Ishikawa (cell line): ENCODE results near the gene MAP1B.

Experiments
- CEBPB ChIP-seq: IDR thresholded peaks from 2 replicates; pipeline ENCODE4 v1.6.1; 2012
- CREB1 ChIP-seq: IDR thresholded peaks from 2 replicates; pipeline ENCODE4 v1.6.1; 2012; ENCODE audit warnings: low read depth
- EGR1 ChIP-seq: IDR thresholded peaks from 2 replicates; pipeline ENCODE4 v1.6.1; 2012
- EP300 ChIP-seq: IDR thresholded peaks from 2 replicates; pipeline ENCODE4 v1.6.1; 2012; ENCODE audit warnings: borderline replicate concordance
- FOXM1 ChIP-seq: IDR thresholded peaks from 2 replicates; pipeline ENCODE4 v1.6.1; 2012; ENCODE audit warnings: low read depth, borderline replicate concordance
- NFIC ChIP-seq: IDR thresholded peaks from 2 replicates; pipeline ENCODE4 v1.6.1; 2012
- RAD21 ChIP-seq: IDR thresholded peaks from 2 replicates; pipeline ENCODE4 v1.6.1; 2012; ENCODE audit warnings: low read depth
- TAF1 ChIP-seq: IDR thresholded peaks from 2 replicates; pipeline ENCODE4 v1.6.1; 2012; ENCODE audit warnings: low read depth, mild to moderate bottlenecking
- TCF12 ChIP-seq: IDR thresholded peaks from 2 replicates; pipeline ENCODE4 v1.6.1; 2012; ENCODE audit warnings: low read depth
- TEAD4 ChIP-seq: IDR thresholded peaks from 2 replicates; pipeline ENCODE4 v1.6.1; 2012
- YY1 ChIP-seq: IDR thresholded peaks from 2 replicates; pipeline ENCODE4 v1.6.1; 2012; ENCODE audit warnings: low read depth
- ZBTB7A ChIP-seq: IDR thresholded peaks from 2 replicates; pipeline ENCODE4 v1.6.1; 2012; ENCODE audit warnings: low read depth
- TF ChIP-seq, protein P1 (sequence below): IDR thresholded peaks from 2 replicates; pipeline ENCODE4 v1.6.1; 2012
- TF ChIP-seq, protein P2 (sequence below): IDR thresholded peaks from 2 replicates; pipeline ENCODE4 v1.6.1; 2012
- TF ChIP-seq, protein P3 (sequence below): IDR thresholded peaks from 2 replicates; pipeline ENCODE4 v1.6.1; 2012; ENCODE audit warnings: low read depth, mild to moderate bottlenecking

Gene MAP1B

DNA sequence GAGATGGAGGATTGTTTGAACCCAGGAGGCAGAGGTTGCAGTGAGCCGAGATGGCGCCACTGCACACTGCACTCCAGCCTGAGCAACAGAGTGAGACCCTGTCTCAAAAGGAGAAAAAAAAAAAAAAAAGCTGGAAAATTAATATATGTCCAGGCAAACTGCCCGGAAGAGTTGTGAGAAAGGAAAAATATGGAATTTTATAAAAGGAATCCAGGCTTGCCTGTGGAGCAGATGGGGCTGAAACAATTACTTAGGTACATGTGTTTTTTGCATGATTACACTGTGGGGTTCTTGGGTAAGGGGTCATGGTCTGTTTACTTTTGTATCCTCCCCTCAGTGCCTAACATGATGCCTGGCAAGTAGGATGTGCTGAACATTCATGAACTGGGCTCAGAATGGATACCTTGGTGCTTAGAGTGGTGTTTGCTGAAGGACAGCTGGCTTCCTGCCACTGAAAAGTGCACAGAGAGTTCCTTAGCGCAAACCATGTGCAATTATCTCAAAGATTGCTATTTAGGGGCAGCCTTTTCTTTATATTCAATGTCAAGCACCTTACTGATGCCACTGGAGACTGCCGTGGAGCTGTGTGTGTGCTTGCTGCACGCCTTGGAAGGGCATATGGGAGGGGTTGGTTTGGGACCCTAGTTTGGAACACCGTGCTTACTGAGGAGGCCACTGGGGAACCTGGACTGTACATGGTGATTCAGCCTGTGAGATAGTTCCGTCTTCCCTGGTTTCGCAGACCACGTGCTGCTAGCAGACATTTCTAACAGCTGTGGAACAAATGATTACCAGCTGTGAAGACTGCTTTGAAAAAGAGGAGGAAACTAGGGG lies 78.4 kb downstream of the MAP1B start:
- TF ChIP-seq TCF12 (no peak), RAD21 (no peak), CEBPB (no peak), TEAD4 (no peak), NFIC (no peak)
- TF ChIP-seq, protein P1, sequence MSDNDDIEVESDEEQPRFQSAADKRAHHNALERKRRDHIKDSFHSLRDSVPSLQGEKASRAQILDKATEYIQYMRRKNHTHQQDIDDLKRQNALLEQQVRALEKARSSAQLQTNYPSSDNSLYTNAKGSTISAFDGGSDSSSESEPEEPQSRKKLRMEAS, result no peak

DNA sequence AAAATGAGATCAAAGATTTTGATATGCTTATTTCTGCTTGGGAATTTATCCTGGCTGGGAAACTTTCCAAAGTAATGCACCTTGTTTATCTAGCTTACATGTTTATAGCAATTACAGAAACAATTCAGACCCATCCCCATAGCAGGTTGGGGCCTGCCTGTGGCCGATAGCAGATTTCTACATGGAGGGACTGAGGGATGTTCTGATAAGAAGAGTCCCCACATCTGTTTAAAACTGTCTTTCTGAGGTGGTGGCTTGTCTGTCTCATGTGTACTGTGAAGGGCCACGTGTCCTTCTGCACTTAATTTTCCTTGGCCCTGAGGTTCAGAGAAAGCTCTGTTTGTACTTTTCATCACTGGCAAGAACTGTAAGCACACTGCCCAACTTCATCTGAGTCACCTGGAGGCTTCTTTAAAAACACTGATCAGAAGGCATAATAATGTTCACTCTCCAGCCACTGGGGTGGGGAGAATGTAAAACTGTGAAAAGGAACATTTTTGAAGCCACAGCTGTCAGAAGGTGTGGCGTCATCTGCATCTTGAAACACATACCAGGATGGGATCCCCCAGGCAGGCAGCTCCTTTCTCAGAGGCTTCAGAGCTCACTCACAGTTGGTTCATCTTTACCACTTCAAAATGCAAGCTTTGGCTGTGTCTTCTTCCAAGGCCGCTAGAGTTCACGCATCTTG lies 80.3 kb downstream of the MAP1B start:
- no peak for TF ChIP-seq FOXM1
- TF ChIP-seq EP300, result no peak
- TF ChIP-seq CEBPB, result no peak
- no peak for TF ChIP-seq TEAD4
- no peak for TF ChIP-seq TCF12
- TF ChIP-seq, protein P1, result no peak
- no peak for TF ChIP-seq EGR1
- TF ChIP-seq ZBTB7A, result no peak
- TF ChIP-seq NFIC, result no peak
- TF ChIP-seq, protein P2, sequence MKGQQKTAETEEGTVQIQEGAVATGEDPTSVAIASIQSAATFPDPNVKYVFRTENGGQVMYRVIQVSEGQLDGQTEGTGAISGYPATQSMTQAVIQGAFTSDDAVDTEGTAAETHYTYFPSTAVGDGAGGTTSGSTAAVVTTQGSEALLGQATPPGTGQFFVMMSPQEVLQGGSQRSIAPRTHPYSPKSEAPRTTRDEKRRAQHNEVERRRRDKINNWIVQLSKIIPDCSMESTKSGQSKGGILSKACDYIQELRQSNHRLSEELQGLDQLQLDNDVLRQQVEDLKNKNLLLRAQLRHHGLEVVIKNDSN, result no peak
- TF ChIP-seq YY1, result no peak
- no peak for TF ChIP-seq CREB1

DNA sequence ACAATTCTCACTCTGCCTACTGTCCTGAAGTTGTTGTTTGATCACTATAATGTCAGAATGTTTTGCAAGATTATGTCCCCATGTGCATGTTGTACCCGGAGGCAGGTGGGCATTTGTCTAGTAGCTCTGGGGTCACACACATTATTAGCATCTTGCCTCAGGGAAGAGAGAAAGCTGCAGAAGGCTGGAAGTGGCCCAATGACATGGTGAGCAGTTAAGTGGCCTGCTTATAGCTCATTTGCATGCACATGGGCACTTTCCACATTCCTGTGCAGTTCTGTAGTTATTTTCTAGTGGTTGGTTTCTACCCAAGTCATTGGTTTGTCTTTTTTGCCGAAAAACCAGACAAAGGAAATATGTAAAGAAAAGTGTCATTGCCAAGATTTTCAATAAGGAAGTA lies 80.9 kb downstream of the MAP1B start:
- TF ChIP-seq TEAD4 (no peak), NFIC (no peak), RAD21 (no peak)

DNA sequence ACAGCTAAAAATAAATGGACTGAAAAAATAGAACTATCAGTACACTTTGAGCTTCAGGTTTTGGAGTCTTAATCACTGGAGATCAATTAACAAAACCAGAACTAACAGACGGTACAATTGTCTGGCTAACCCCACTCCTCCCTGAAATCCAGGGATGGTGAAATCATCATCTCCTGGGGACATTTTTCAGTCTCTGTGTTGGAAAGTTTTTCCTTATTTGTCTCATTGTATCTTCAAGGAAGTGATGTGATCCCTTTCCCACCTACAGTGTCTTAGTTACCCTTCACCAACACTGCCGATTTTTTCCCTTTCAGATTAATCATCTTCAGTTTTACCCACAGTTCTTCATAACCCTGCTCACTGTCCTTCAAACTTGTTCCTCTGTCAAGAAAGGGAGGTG lies 81.9 kb downstream of the MAP1B start:
- TF ChIP-seq TCF12 (no peak), CEBPB (no peak), RAD21 (no peak), ZBTB7A (no peak), CREB1 (no peak), YY1 (no peak), EP300 (no peak), NFIC (no peak), EGR1 (no peak), TAF1 (no peak), TEAD4 (no peak)
- TF ChIP-seq, protein P2, result no peak

DNA sequence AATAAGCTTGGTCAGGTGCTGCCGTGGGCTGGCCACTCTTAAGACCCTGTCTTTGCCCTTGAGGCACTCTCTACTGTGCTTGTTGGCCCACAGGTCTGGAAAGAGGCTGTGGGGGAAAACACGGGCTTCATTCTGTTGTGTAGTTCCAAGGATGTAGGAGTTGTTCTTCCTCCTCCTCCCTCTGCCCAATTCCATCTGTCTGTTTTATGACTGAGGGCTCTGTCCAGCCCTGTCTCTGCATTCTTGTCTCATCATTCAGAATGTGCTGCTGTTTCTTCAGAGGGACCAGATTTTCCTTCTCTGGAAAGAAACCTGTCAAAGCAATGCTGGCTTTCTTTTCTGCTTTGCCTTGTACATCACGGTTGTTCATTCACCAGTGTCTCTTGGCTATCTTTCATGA lies 84.1 kb downstream of the MAP1B start:
- TF ChIP-seq CREB1, result no peak
- TF ChIP-seq FOXM1, result no peak
- no peak for TF ChIP-seq TEAD4
- TF ChIP-seq, protein P3, sequence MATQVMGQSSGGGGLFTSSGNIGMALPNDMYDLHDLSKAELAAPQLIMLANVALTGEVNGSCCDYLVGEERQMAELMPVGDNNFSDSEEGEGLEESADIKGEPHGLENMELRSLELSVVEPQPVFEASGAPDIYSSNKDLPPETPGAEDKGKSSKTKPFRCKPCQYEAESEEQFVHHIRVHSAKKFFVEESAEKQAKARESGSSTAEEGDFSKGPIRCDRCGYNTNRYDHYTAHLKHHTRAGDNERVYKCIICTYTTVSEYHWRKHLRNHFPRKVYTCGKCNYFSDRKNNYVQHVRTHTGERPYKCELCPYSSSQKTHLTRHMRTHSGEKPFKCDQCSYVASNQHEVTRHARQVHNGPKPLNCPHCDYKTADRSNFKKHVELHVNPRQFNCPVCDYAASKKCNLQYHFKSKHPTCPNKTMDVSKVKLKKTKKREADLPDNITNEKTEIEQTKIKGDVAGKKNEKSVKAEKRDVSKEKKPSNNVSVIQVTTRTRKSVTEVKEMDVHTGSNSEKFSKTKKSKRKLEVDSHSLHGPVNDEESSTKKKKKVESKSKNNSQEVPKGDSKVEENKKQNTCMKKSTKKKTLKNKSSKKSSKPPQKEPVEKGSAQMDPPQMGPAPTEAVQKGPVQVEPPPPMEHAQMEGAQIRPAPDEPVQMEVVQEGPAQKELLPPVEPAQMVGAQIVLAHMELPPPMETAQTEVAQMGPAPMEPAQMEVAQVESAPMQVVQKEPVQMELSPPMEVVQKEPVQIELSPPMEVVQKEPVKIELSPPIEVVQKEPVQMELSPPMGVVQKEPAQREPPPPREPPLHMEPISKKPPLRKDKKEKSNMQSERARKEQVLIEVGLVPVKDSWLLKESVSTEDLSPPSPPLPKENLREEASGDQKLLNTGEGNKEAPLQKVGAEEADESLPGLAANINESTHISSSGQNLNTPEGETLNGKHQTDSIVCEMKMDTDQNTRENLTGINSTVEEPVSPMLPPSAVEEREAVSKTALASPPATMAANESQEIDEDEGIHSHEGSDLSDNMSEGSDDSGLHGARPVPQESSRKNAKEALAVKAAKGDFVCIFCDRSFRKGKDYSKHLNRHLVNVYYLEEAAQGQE, result no peak
- no peak for TF ChIP-seq CEBPB

DNA sequence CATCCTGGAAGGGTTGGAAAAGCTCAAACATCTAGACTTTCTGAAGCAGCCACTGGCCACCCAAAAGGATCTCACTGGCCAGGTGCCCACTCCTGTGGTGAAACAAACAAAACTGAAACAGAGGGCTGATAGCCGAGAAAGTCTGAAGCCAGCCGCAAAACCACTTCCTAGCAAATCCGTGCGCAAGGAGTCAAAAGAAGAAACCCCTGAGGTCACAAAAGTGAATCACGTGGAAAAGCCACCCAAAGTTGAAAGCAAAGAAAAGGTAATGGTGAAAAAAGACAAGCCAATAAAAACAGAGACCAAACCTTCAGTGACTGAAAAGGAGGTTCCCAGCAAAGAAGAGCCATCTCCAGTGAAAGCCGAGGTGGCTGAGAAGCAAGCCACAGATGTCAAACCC lies 87.6 kb downstream of the MAP1B start:
- no peak for TF ChIP-seq TEAD4
- TF ChIP-seq, protein P3, result no peak
- no peak for TF ChIP-seq RAD21
- no peak for TF ChIP-seq EP300
- TF ChIP-seq, protein P2, result no peak
- no peak for TF ChIP-seq NFIC
- no peak for TF ChIP-seq CEBPB
- TF ChIP-seq CREB1, result no peak
- TF ChIP-seq, protein P1, result no peak
- TF ChIP-seq YY1, result no peak
- TF ChIP-seq TAF1, result no peak
- no peak for TF ChIP-seq ZBTB7A
- TF ChIP-seq TCF12, result no peak
- TF ChIP-seq EGR1, result no peak
- TF ChIP-seq FOXM1, result no peak
